ENCODE results near the gene LPO.

The LPO gene

GRCh38 chr17:58277802-58278595 lies 39.6 kb downstream of the LPO start:
- no peak for DNase-seq (ENCODE audit: low spot score)

- no peak for DNase-seq (ENCODE audit: low spot score)
Measured at GRCh38 chr17:58278661-58279015, 40.3 kb downstream of the LPO start.

- no peak for DNase-seq (ENCODE audit: low spot score)
Measured at GRCh38 chr17:58279016-58279711, 40.8 kb downstream of the LPO start.

- no peak for DNase-seq (ENCODE audit: low spot score)
Measured at GRCh38 chr17:58279736-58280479, 41.5 kb downstream of the LPO start.

DNA sequence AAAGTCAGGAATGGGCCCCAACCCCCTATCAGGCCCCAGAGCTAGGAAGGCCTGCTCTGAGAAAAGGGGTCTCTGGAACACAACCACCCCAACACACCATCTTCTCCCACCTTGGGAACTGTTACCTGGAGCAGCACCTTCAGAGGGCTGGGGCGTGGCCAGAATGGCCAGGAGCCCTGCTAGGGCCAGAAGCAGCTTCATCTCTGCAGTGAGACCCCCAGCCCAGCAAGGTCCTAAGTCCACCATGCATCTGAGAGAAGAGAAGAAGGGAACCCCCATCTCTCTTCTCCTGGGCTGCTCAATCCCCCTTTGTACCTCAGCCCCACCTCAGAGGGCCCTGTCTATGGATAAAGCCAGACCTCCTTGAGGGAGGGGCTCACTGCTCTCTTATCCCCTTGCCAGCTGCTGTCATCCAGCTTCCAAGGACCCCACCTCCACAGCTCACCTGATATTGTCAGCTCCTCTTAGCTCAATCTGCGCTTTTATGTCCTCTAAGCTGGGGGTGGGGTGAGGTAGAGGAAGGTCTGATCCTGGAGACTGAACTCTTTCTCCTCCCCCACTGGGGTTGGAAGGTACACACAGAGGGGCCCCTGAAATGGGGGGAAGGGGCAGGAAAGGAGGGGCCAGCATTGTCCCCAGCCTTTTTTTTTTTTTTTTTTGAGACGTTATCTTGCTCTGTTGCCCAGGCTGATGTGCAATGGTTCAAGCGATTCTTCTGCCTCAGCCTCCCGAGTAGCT lies 42.3 kb downstream of the LPO start, which contains the start of gene MPO:
Gene MPO, minus strand, starts transcription at position 456 of the 738 bp plus-strand sequence. Its CDS starts 177 bp downstream, at position 279.
- DNase-seq (ENCODE audit: low spot score): no peak

DNA sequence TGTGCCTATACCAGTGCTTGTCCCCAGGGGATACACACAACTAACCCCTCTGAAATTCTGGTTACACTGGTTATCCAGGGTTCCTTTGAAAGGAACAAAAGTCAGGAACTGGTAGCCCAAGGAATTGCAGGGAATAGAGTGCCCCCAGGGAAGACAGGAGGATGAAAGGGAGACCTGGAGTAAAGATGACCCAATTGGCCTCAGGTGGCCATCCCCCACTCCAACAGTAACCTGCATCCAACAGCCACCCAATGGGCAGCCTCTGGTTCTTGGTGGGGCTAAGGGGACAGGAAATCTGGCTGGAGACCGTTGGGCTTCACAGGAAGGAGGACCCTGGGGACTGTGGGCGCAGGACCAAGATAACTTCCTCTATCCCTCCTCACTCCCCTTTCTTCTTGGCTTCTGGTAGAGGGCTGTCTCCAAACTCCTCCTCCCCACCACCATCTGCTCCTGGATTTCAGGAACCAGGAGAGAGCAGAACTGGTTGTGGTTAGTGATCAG lies 43.2 kb downstream of the LPO start:
- DNase-seq (ENCODE audit: low spot score): no peak

DNA sequence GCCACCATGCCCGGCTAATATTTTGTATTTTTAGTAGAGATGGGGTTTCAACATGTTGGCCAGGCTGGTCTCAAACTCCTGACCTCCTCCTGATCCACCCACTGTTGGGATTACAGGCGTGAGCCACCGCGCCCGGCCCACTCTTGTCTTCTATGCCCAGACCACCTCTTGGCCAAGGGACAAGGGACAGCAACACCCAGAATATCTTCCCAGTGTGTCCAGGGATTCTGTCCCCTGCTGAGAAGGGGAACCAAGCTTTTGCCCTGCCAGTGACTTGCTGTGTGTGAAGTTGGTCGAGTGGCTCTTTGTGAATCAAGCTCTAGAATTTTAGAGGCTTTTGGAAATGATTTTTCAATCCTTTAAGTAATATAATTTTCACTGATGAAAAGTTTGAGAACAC lies 44.1 kb downstream of the LPO start:
- no peak for DNase-seq (ENCODE audit: low spot score)

DNA sequence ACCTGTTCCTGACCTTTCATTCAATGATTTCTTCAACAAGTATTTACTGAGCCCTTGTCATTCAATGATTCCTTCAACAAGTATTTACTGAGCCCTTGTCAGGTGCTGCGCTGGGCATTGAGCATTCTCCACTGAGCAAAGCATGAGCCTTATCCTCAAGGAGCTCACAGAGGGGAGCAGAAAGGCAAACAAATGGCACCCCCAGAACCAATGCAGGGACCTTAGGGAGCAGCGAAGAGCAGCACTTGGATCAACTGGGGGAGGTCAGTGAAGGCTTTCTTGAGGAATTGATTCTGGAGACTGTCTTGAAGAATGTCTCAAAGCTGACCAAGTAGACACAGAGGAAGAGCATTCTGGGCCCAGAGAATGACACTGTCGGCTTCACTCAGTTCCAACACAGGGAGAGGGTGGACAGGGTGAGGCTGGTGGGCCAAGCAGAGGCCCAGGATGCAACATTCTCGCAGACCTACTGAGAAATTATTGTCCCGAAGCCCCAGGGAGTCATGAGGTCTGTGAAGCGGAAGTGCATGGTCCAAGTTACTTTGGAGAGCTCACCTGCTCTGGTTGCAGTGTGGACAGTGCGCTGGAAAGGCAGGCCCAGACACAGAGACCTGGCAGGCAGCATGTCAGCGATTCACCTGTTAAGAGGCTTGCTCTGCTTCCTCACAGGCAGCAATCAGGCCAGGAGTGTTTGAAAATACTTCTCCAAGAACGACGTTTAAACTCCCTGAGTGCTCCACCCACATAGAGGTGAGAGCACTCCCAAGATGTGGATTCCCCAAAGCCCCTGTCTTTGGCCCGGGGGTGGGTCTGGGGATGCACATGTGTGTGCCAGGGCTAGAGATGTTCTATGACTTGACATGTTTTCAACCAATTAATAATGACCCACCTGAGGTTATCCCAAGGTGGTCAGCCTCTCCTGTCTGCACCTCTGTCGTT lies 45.6 kb downstream of the LPO start:
- no peak for DNase-seq (ENCODE audit: low spot score)

- DNase-seq (ENCODE audit: low spot score): no peak
Measured at GRCh38 chr17:58284613-58285421, 46.4 kb downstream of the LPO start.

- no peak for DNase-seq (ENCODE audit: low spot score)
Measured at GRCh38 chr17:58285422-58285810, 47.0 kb downstream of the LPO start.

DNA sequence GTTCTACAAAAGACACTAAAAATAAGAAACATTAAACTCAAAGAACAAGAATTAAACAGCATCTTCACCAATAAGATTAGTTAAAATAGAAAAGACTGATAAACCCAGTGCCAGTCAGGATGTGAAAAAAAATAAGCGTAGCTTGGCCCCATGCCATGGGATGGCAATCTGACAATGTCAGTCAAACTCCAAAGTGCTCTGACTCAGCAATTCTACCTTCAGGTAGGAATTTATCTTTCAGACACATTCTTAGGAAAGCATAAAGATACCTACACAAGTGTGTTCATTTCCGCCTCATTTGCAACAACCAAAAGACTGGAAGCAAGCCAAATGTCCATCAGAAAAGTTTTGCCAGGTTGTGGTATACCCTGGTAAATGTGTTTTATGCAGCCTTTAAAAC lies 51.5 kb downstream of the LPO start:
- DNase-seq (ENCODE audit: low spot score): peak; percentile 20

GRCh38 chr17:58291246-58291645 lies 52.9 kb downstream of the LPO start:
- no peak for DNase-seq (ENCODE audit: low spot score)

GRCh38 chr17:58294034-58294433 lies 55.6 kb downstream of the LPO start:
- DNase-seq (ENCODE audit: low spot score): no peak

- no peak for DNase-seq (ENCODE audit: low spot score)
Measured at GRCh38 chr17:58300336-58300735, 62.0 kb downstream of the LPO start.

DNA sequence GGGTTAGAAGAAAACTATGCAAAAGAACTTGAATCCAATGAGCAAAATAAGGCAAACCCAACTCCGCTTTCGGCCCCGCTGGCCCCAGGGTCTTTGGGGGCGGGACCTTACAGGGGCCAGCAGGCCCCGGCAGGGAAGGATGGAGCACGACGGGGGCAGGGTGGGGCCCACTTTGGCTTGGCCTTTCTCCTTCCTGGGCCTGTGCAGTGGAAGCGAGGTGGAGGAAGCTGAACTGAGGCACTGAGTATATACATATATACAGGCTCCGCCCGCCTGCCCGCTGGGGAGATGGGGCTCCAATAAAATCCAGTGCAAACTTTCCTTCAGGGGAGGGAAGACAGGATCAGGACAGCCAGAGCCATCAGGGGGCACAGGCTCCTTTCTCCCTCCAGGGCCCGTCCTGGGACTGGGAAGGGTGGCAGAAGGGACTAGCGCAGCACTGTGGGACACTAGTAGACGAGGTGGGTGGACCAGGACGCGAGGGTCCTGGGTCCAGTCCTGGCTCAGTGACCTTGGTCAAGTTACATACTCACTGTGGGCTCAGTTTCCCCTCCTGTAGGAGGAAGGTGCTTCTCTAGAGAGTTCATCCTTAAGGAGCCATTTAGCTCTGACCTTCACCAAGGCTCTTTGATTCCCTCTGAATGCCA lies 63.2 kb downstream of the LPO start:
- DNase-seq (ENCODE audit: low spot score): no peak

- DNase-seq (ENCODE audit: low spot score): no peak
Measured at GRCh38 chr17:58302171-58302918, 64.0 kb downstream of the LPO start.

GRCh38 chr17:58302919-58303585 lies 64.7 kb downstream of the LPO start:
- no peak for DNase-seq (ENCODE audit: low spot score)

All from LoVo (cell line).